Activated CD4-positive, alpha-beta T cell treated with anti-CD3 and anti-CD28 coated beads, Interleukin-2, amount 10 ng/mL, durations not matched to agents 7 days and 5 days (primary cell): ENCODE measurements around the gene DSCAML1. TPM values are rescaled to one million over a fixed set of nuclear protein-coding genes. Genes with fewer than 3 reads are reported as not detected.

Source experiments
- CTCF ChIA-PET: fragments of 350-600 bp; sonication (Branson Sonifier 250); formaldehyde crosslinking; loops from one replicate; lab custom pipeline; 2021; ENCODE audit warnings: antibody characterized with exemption; lab: Charles Lee
- POLR2A ChIA-PET: fragments of 350-600 bp; sonication (Branson Sonifier 250); formaldehyde crosslinking; loops from one replicate; lab custom pipeline; 2021; ENCODE audit warnings: antibody characterized with exemption; lab: Charles Lee
- DNase-seq: peaks from one replicate; pipeline ENCODE4 v3.0.0-alpha.2; 2020
- H3K27ac Mint-ChIP-seq: one replicate; pipeline ENCODE4 v1.8.0; 2021; ENCODE audit warnings: mild to moderate bottlenecking, moderate library complexity, mixed read lengths
- H3K27me3 Mint-ChIP-seq: one replicate; pipeline ENCODE4 v1.8.0; 2021; ENCODE audit warnings: mixed read lengths
- H3K36me3 Mint-ChIP-seq: one replicate; pipeline ENCODE4 v1.8.0; 2021; ENCODE audit warnings: low read depth, mixed read lengths
- H3K4me1 Mint-ChIP-seq: one replicate; pipeline ENCODE4 v1.8.0; 2021; ENCODE audit warnings: mixed read lengths
- H3K4me3 Mint-ChIP-seq: one replicate; pipeline ENCODE4 v1.8.0; 2021; ENCODE audit warnings: mild to moderate bottlenecking, moderate library complexity, mixed read lengths
- H3K9me3 Mint-ChIP-seq: one replicate; pipeline ENCODE4 v1.8.0; 2021; ENCODE audit warnings: mixed read lengths
- total RNA-seq, 2 experiments: library from RNA; stranded (reverse); gene quantifications; one replicate each; pipeline ENCODE4 v1.2.3, GENCODE V29; 2021

DSCAML1 gene
- total RNA-seq, 2 experiments from 2014 or later = 0.02 to 0.25 TPM

- Mint-ChIP-seq H3K36me3 (no peaks in the 10 kb centered on the region), H3K4me1 (no peaks in the 10 kb centered on the region), H3K27ac (no peak overlapping the region), H3K27me3 (peaks cover 2% of the 10 kb centered on the region), H3K4me3 (no peak overlapping the region), H3K9me3 (no peaks in the 10 kb centered on the region)
- ChIA-PET CTCF (interaction anchor here (1.5 kb wide), 1 partner anchor 9 kb away, joined by 5 read pairs; no protein-coding TSS in a partner anchor), POLR2A (no interaction called here)
- no peak for DNase-seq
Measured at GRCh38 chr11:117717485-117718314, 79.3 kb downstream of the DSCAML1 start.

- H3K36me3 Mint-ChIP-seq = no peaks in the 10 kb centered on the region
- DNase-seq = no peak
- peaks cover 2% of the 10 kb centered on the region for H3K27me3 Mint-ChIP-seq
- POLR2A ChIA-PET = no interaction called here
- CTCF ChIA-PET = interaction anchor here (1.5 kb wide), 1 partner anchor 10 kb away, joined by 5 read pairs; no protein-coding TSS in a partner anchor
- H3K9me3 Mint-ChIP-seq = no peaks in the 10 kb centered on the region
- no peaks in the 10 kb centered on the region for H3K4me1 Mint-ChIP-seq
- H3K4me3 Mint-ChIP-seq = no peak overlapping the region
- no peak overlapping the region for H3K27ac Mint-ChIP-seq
Measured at GRCh38 chr11:117716521-117717440, 80.2 kb downstream of the DSCAML1 start.

- no peak for DNase-seq
Measured at GRCh38 chr11:117715801-117716200, 81.2 kb downstream of the DSCAML1 start.

GRCh38 chr11:117713538-117713991 is 83.5 kb downstream of the DSCAML1 start:
- Mint-ChIP-seq H3K4me1 (no peaks in the 10 kb centered on the region), H3K27ac (no peak overlapping the region), H3K4me3 (no peak overlapping the region), H3K27me3 (peaks cover 6% of the 10 kb centered on the region), H3K9me3 (no peaks in the 10 kb centered on the region), H3K36me3 (no peaks in the 10 kb centered on the region)
- ChIA-PET POLR2A (no interaction called here), CTCF (interaction anchor here (1.3 kb wide), 1 partner anchor 14 kb away, joined by 3 read pairs; no protein-coding TSS in a partner anchor)
- no peak for DNase-seq

More at GRCh38 chr11:117715801-117716200, 81.2 kb downstream of the DSCAML1 start:
- H3K36me3 Mint-ChIP-seq = no peaks in the 10 kb centered on the region
- no peak overlapping the region for H3K27ac Mint-ChIP-seq
- no peak overlapping the region for H3K4me3 Mint-ChIP-seq
- no peaks in the 10 kb centered on the region for H3K4me1 Mint-ChIP-seq
- peaks cover 8% of the 10 kb centered on the region for H3K27me3 Mint-ChIP-seq
- no peaks in the 10 kb centered on the region for H3K9me3 Mint-ChIP-seq
- POLR2A ChIA-PET = no interaction called here
- CTCF ChIA-PET = interaction anchor here (1.0 kb wide), 1 partner anchor 29 kb away, joined by 4 read pairs; no protein-coding TSS in a partner anchor

- ChIA-PET CTCF (no interaction called here), POLR2A (no interaction called here)
- H3K36me3 Mint-ChIP-seq = no peaks in the 10 kb centered on the region
- peaks cover 9% of the 10 kb centered on the region for H3K27me3 Mint-ChIP-seq
- H3K27ac Mint-ChIP-seq = no peak overlapping the region
- no peak for DNase-seq
- H3K4me3 Mint-ChIP-seq = no peak overlapping the region
- no peaks in the 10 kb centered on the region for H3K9me3 Mint-ChIP-seq
- no peaks in the 10 kb centered on the region for H3K4me1 Mint-ChIP-seq
Measured at GRCh38 chr11:117712530-117712929, 84.5 kb downstream of the DSCAML1 start.

GRCh38 chr11:117711331-117711730 is 85.7 kb downstream of the DSCAML1 start:
- Mint-ChIP-seq H3K4me1 (no peaks in the 10 kb centered on the region), H3K4me3 (no peak overlapping the region), H3K27ac (no peak overlapping the region), H3K36me3 (no peaks in the 10 kb centered on the region), H3K9me3 (no peaks in the 10 kb centered on the region), H3K27me3 (peaks cover 9% of the 10 kb centered on the region)
- CTCF ChIA-PET = interaction anchor here (0.6 kb wide), 1 partner anchor 12 kb away, joined by 3 read pairs; no protein-coding TSS in a partner anchor
- POLR2A ChIA-PET = no interaction called here
- DNase-seq = no peak

GRCh38 chr11:117710211-117710610 is 86.8 kb downstream of the DSCAML1 start:
- peaks cover 9% of the 10 kb centered on the region for H3K27me3 Mint-ChIP-seq
- no peaks in the 10 kb centered on the region for H3K4me1 Mint-ChIP-seq
- ChIA-PET POLR2A (no interaction called here), CTCF (interaction anchor here (0.6 kb wide), 1 partner anchor 1310 kb away, joined by 3 read pairs; no protein-coding TSS in a partner anchor)
- H3K9me3 Mint-ChIP-seq = no peaks in the 10 kb centered on the region
- no peaks in the 10 kb centered on the region for H3K36me3 Mint-ChIP-seq
- no peak overlapping the region for H3K4me3 Mint-ChIP-seq
- H3K27ac Mint-ChIP-seq = no peak overlapping the region
- no peak for DNase-seq

GRCh38 chr11:117706322-117706814 is 90.6 kb downstream of the DSCAML1 start:
- Mint-ChIP-seq H3K4me3 (no peak overlapping the region), H3K36me3 (no peaks in the 10 kb centered on the region), H3K4me1 (peaks cover 9% of the 10 kb centered on the region), H3K27me3 (peaks cover 11% of the 10 kb centered on the region), H3K27ac (no peak overlapping the region), H3K9me3 (no peaks in the 10 kb centered on the region)
- ChIA-PET CTCF (no interaction called here), POLR2A (no interaction called here)
- no peak for DNase-seq

- H3K4me3 Mint-ChIP-seq = no peak overlapping the region
- no peak for DNase-seq
- no peak overlapping the region for H3K27ac Mint-ChIP-seq
- POLR2A ChIA-PET = no interaction called here
- CTCF ChIA-PET = no interaction called here
- H3K9me3 Mint-ChIP-seq = no peaks in the 10 kb centered on the region
- peaks cover 9% of the 10 kb centered on the region for H3K4me1 Mint-ChIP-seq
- peaks cover 10% of the 10 kb centered on the region for H3K27me3 Mint-ChIP-seq
- no peaks in the 10 kb centered on the region for H3K36me3 Mint-ChIP-seq
Measured at GRCh38 chr11:117705866-117706265, 91.2 kb downstream of the DSCAML1 start.

- Mint-ChIP-seq H3K36me3 (no peaks in the 10 kb centered on the region), H3K27me3 (peaks cover 10% of the 10 kb centered on the region), H3K9me3 (no peaks in the 10 kb centered on the region), H3K27ac (no peak overlapping the region), H3K4me1 (peaks cover 9% of the 10 kb centered on the region), H3K4me3 (no peak overlapping the region)
- ChIA-PET POLR2A (no interaction called here), CTCF (no interaction called here)
- no peak for DNase-seq
Measured at GRCh38 chr11:117704395-117705100, 92.5 kb downstream of the DSCAML1 start.

- Mint-ChIP-seq H3K36me3 (no peaks in the 10 kb centered on the region), H3K4me1 (peaks cover 9% of the 10 kb centered on the region), H3K4me3 (no peak overlapping the region), H3K27ac (no peak overlapping the region), H3K27me3 (peaks cover 9% of the 10 kb centered on the region), H3K9me3 (no peaks in the 10 kb centered on the region)
- ChIA-PET CTCF (no interaction called here), POLR2A (no interaction called here)
- DNase-seq = no peak
Measured at GRCh38 chr11:117702946-117703598, 93.9 kb downstream of the DSCAML1 start.

GRCh38 chr11:117701781-117702180 is 95.2 kb downstream of the DSCAML1 start:
- Mint-ChIP-seq H3K27me3 (peaks cover 6% of the 10 kb centered on the region), H3K4me3 (no peak overlapping the region), H3K27ac (no peak overlapping the region), H3K4me1 (peaks cover 9% of the 10 kb centered on the region), H3K36me3 (no peaks in the 10 kb centered on the region), H3K9me3 (no peaks in the 10 kb centered on the region)
- POLR2A ChIA-PET = no interaction called here
- CTCF ChIA-PET = no interaction called here
- DNase-seq = no peak
